HG03159 (cell line): ENCODE results near the gene C1orf232.

Experiments
- ATAC-seq: cut with Tn5 transposase; IDR thresholded peaks from one replicate; pipeline ENCODE4 v1.9.1; 2021; ENCODE audit warnings: mild to moderate bottlenecking, moderate library complexity; ENCODE audit not compliant: unreplicated experiment

The C1orf232 gene

GRCh38 chr1:26180010-26180506, 11.3 kb upstream of the C1orf232 start:
- ATAC-seq: no peak

DNA sequence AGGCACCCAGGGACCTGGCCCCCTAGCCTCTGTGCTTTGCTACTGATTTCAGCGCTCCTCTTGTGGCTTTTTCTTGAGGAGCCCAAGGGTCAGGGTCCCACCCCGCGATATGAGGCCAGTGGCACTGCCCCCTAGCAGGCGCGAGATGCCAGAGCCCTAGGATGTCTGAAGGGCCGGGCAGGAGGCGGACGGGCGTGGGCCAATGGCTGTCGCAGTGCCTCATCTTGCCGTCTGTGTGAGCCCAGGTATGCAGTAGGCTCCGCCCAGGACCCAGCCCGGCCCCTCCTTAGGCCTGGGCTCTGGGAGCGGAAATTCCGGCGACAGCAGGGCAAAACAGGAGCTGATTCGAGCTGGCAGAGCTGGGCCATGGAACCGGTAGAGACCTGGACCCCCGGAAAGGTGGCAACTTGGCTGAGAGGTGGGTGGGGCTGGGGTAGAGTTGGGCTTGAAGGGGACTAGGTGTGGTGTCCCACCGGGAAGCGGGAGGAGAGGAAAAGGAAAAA, 8.5 kb upstream of the C1orf232 start, which contains the start of gene CNKSR1:
Gene CNKSR1 (plus strand): TSS at position 310 of the 503 bp plus-strand sequence. CDS start 57 bp downstream, at position 367.
- ATAC-seq: no peak

- no peak for ATAC-seq
These were observed 6.6 kb upstream of the C1orf232 start for GRCh38 chr1:26175346-26175745.

- no peak for ATAC-seq
These were observed 2.6 kb upstream of the C1orf232 start, which contains the start of gene ZNF593OS for GRCh38 chr1:26171084-26172072. TSS of gene ZNF593OS (minus strand) at chr1:26171832. CDS start at chr1:26171661, 171 bp downstream.

GRCh38 chr1:26170472-26170821, 1.7 kb upstream of the C1orf232 start:
- ATAC-seq: no peak

DNA sequence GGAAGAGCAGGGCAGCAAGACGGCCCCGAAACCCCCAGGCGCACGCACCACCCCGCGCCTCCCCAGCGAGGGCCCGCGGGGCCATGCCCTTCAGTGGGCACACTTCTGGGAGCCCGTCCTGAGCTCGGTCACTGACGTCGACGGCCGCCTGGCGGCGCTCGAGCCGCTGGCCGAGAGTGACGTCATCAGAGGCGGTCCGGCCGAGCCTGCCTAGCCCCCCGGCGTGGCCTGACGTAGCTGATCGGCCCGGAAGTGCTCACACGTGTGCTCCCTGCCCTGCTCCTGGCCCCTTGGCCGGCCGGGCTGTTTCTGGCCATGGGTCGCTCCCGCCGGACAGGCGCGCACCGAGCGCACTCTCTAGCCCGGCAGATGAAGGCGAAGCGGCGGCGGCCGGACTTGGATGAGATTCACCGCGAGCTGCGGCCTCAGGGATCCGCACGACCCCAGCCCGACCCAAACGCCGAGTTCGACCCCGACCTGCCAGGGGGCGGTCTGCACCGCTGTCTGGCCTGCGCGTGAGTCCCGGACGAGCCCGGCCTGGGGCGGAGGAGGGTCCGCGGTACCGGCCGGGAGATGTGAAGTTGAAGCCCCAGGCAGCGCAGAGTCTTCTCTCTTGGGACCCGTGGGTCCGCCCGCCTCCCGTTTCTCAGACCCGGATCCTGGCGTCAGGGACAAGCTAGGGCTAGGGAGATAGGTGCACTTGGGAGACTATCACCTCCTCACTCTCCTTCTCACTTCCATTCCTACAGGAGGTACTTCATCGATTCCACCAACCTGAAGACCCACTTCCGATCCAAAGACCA, 1.1 kb upstream of the C1orf232 start, which contains the start of gene ZNF593:
Gene ZNF593 (plus strand): TSS at position 240 of the 803 bp plus-strand sequence. CDS start 76 bp downstream, at position 316.
- peak; percentile 92 for ATAC-seq

DNA sequence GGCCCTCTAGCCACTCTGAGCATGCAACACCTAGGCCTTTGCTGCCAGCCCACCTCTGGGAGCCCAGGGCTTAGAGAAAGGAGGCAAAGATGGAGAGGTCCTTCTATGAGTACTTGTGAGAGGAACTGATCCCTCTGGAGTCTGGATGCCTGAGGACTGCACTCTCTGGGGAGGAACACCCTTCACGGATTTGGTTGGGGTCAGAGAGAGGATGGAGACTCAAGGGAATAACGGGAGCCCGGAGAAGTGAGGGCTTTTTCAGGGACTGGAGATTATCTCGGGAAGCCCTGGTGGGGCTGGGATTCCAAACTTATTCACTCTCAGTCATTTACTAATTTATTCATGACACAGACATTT, 413 bp upstream of the C1orf232 start:
- no peak for ATAC-seq

DNA sequence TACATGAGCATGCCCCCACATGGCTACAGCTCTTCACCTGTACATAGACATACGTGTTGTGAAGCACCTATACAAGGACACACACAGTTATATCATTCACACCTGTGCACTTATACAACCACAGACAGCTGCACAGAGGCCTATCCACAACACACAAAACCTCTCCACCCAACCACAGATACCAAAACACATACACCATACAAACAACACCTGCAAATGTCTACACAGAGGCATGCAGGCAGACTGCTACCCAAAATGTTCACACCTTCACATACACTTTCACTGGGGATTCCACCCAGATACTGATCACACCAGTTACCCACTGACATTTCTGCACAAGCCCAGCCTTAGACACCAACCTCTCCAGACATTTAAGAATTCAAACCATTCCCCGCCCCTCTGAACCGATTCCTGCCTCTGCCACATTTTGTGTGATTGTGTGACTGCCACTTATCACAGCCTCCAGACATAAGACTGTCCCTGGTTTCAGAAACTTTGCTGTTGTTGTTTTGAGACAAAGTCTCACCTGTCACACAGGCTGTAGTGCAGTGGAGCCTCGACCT, 2.0 kb downstream of the C1orf232 start:
- no peak for ATAC-seq

DNA sequence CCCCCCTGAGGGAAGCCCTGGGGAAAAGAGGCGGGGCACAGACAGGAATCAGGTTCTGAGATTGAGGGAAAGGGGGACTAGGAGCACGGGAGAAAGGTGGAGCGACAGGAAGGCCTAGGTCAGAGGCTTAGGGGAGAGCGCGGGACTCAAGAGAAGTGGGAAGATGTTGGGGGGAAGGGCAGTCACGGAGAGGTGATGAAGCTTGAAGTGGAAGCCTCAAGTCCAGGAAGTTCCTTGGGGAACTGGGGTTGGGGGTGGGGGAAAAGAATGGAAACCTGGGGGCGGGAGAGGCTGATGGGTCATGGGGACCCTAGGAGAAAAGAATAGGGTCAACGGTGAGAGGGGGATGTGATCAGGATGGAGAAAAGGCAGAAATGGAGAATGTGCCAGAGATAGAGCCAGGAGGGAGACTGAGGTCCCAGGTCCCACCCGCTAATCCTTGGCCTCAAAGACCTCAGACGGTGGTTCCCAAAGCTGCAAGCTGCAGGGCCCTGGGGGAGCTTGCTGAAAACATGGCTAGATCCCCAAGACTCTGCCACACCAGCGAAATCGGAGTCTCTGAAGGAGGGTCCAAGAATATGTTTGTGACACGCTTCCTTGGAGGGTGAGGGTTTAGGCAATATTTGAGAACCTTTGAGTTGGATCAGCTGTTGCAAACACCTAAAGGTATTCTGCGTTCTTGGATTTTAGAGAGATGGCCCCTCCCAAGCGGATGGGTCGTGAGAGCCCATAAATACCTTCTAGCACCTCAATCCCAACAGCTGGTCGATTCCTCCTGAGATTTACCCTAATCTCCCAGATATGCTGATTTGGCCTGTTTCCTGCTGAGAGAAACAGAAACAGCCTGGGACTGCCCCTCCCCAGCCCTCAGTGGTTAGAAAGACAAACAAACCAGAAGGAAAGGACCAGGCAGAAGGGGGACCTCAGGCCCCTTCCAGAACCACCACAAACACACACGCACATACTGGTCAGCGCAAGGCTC, 3.6 kb downstream of the C1orf232 start:
- no peak for ATAC-seq

DNA sequence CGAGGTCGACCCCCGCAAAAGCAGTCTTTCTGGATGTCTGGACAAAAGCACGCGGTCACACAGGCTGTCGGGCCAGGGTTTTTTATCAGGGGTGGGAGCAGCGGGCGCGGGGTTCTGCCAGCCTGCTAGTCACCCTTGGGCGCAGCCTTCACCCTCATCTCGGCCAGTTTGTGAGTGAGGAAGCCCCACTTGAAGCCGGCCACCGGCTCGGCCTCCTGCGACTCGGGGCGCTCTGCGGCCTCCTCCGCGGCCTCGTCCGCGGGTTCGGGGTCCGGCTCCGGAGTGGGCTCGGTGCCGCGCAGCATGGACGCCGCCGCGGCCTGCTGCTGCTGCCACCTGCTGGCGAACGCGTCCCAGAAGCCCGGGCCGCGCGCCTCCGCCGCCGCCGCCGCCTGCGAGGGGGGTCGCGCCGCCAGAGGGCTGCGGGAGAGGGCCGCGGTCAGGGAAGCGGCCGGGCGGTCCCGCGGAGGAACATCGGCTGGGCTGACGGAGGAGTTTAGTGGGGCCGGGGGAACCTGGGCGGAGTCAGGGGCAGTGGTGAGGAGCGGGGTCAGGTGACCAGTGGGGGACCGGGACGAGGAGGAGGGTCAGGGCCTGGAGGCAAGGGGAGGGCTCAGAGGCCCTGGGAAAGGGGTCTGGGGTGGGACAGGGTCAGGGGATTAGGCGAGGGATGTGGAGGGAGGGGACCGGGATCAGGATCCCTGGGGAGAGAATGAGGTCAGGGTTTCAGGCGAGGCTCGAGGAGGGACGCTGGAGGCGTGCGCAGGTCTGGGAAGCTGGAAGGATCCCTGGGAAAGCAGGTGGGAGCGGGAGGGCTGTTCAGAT, 4.5 kb downstream of the C1orf232 start:
- no peak for ATAC-seq

- no peak for ATAC-seq
These were observed 5.1 kb downstream of the C1orf232 start for GRCh38 chr1:26163684-26164035.

DNA sequence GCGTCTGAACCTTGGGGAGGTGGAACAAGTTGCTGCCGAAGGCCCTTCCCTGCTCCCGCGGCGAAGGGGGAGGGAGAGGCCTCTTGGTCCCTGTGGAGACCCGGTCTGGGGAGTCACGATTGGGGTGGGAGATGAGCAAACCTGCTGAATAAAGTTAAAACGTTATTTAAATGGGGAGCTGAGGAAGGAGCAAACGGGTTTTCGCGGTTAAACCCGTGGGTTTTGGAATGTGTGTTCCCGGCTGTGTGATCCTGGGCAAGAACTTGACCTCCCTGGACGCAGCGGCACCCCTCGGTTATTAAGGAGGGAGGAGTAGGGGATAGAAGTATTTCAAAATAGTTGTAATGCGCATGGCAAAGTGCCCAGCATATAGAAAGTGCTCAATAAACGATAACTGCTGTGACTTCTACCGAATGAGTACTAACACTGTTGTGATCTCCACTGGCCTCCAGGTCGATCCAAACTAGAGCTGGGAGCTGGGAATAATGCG, 6.5 kb downstream of the C1orf232 start:
- no peak for ATAC-seq

GRCh38 chr1:26161415-26162219, 7.1 kb downstream of the C1orf232 start:
- ATAC-seq: no peak

DNA sequence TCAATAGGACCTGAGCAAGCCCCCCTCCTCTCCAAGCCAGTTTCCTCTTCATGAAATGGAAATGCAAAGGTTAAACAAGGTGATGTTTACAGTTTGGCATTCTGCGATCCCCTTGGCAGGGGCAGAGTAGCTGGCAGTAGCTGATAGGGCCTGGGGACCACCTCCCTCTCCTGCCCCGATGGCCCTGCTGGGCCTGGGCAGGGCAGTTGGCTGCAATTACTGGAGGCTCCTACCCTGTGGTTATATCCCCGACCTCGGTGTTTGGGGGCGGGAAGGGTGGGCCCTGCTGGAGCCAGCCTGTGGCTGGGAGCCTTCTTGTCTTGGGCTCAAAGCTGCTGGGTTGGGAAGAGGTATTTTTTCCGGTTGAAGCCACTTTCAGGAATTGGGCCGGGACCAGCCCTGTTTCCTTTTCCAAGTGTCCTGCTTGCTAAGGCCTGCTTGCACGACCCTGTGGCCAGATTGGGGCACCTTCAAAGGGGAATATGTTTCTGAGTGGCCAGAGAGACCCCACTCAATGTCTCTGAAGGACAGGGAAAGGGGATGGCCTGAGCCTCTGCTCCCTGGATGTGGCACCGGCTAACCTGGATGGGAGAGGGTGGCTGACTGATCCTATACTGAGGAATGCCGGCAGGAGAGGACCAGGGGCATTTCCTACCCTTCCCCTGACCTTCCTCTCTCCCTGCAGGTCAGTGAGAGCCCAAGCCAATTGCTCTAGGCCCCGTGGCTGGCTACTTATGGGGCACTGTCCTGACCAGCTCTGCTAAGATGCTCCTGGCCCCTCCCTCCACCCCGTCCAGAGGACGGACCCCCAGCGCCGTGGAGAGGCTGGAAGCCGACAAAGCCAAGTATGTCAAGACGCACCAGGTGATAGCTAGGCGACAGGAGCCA, 8.0 kb downstream of the C1orf232 start:
- no peak for ATAC-seq

- no peak for ATAC-seq
These were observed 9.1 kb downstream of the C1orf232 start for GRCh38 chr1:26159743-26160039.

GRCh38 chr1:26158908-26159742, 9.6 kb downstream of the C1orf232 start, which contains the start of gene FAM110D:
TSS of gene FAM110D (plus strand) at chr1:26159079. CDS start at chr1:26161292, 2,213 bp downstream.
- ATAC-seq: no peak
